ENCODE measurements around the gene GLRB. TPM values are rescaled to one million over a fixed set of nuclear protein-coding genes. Genes with fewer than 3 reads are reported as not detected.

Gene GLRB
- total and polyA plus RNA-seq, 2 donors (not counting 1 experiment from before 2014, with no cell fraction given): not detected

GRCh38 chr4:157104541-157104940 is 28.6 kb downstream of the GLRB start:
- DNase-seq: no peak
- peaks cover 4% of the 10 kb centered on the region for H3K9me3 Mint-ChIP-seq (ENCODE audit: insufficient read depth)
- no peak overlapping the region for H3K4me3 Mint-ChIP-seq
- H4K20me1 ChIP-seq (ENCODE audit: control insufficient read depth, insufficient read depth, low read length, poor library complexity, severe bottlenecking): no peaks in the 10 kb centered on the region
- no peak overlapping the region for H3K4me3 ChIP-seq (ENCODE audit: control extremely low read depth in 1 of 5, extremely low read depth in 1 of 5, insufficient read depth in 1 of 5, low read depth in 2 of 5, low read length in 4 of 5)
- no peaks in the 10 kb centered on the region for H3K27me3 Mint-ChIP-seq
- H3K9ac ChIP-seq (ENCODE audit: low read length): no peak overlapping the region
- ChIA-PET CTCF (no interaction called here), POLR2A (no interaction called here)
- H3K4me2 ChIP-seq (replicated peaks; ENCODE audit: low read depth, low read length, poor library complexity, severe bottlenecking): no peak overlapping the region
- no peaks in the 10 kb centered on the region for H3K4me1 Mint-ChIP-seq
- no peaks in the 10 kb centered on the region for H3K27me3 ChIP-seq (replicated peaks in 1 of 4; ENCODE audit: control extremely low read depth in 1 of 4, control insufficient read depth in 3 of 4, insufficient read depth in 4 of 4, low read length in 3 of 4)
- H3K79me2 ChIP-seq (ENCODE audit: control insufficient read depth, insufficient read depth, low read length): no peaks in the 10 kb centered on the region
- H2AFZ ChIP-seq (ENCODE audit: insufficient read depth, low read depth, low read length, poor library complexity, severe bottlenecking): no peak overlapping the region
- H3K36me3 ChIP-seq (replicated peaks in 1 of 2; ENCODE audit: control extremely low read depth in 1 of 2, control insufficient read depth in 1 of 2, extremely low read depth in 1 of 2, insufficient read depth in 2 of 2, low read length in 1 of 2): no peaks in the 10 kb centered on the region
- H3K27ac Mint-ChIP-seq: no peak overlapping the region
- WGBS (ENCODE audit: insufficient coverage): no CpG with 5 or more reads among the region's 1 CpG
- H3K27ac ChIP-seq (ENCODE audit: low read length in 2 of 2): no peak overlapping the region
- no peak for TF ChIP-seq CTCF (IDR thresholded peaks at IDR 0.05)
- TF ChIP-seq EZH2 (IDR thresholded peaks at IDR 0.05; ENCODE audit: borderline replicate concordance, insufficient read depth, low read depth, low read length, poor library complexity, severe bottlenecking): no peak
- H3K4me1 ChIP-seq (ENCODE audit: control insufficient read depth in 2 of 2, insufficient read depth in 2 of 2, low read length in 2 of 2): no peaks in the 10 kb centered on the region
- ATAC-seq (ENCODE audit: low read depth): no peak
- intact Hi-C loops (cut with micrococcal nuclease): no loop called here
- H3K9me3 ChIP-seq (ENCODE audit: control extremely low read depth in 1 of 3, control insufficient read depth in 2 of 3, insufficient read depth in 1 of 3, low read length in 2 of 3): no peaks in the 10 kb centered on the region

DNA sequence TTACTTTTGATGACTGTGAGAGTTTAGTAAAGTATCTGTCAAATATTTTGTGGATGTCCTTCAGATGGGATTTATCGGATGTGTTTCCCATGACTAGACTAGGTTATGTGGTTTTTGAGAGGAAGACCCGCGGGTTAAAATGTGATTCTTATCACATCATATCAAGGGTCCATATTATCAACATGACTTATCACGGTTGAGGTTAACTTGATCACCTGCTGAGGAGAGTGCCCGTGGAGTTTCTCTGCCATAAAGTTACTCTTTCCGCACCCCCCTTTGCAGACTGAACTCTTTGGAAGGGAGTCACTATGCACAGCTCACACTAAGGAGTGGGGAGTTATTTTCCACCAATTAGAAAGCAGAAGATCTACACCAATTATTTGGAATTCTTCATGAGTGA is 38.7 kb downstream of the GLRB start:
- H3K79me2 ChIP-seq (ENCODE audit: control insufficient read depth, insufficient read depth, low read length): no peaks in the 10 kb centered on the region
- no peaks in the 10 kb centered on the region for H3K4me1 Mint-ChIP-seq
- ATAC-seq (ENCODE audit: low read depth) (no peak), DNase-seq (no peak)
- no peak overlapping the region for H3K9ac ChIP-seq (ENCODE audit: low read length)
- H3K27ac Mint-ChIP-seq: no peak overlapping the region
- H4K20me1 ChIP-seq (ENCODE audit: control insufficient read depth, insufficient read depth, low read length, poor library complexity, severe bottlenecking): no peaks in the 10 kb centered on the region
- no peaks in the 10 kb centered on the region for H3K9me3 ChIP-seq (ENCODE audit: control extremely low read depth in 1 of 3, control insufficient read depth in 2 of 3, insufficient read depth in 1 of 3, low read length in 2 of 3)
- no peak overlapping the region for H3K4me3 Mint-ChIP-seq
- no peaks in the 10 kb centered on the region for H3K27me3 ChIP-seq (replicated peaks in 1 of 4; ENCODE audit: control extremely low read depth in 1 of 4, control insufficient read depth in 3 of 4, insufficient read depth in 4 of 4, low read length in 3 of 4)
- no peak overlapping the region for H3K4me2 ChIP-seq (replicated peaks; ENCODE audit: low read depth, low read length, poor library complexity, severe bottlenecking)
- H3K4me1 ChIP-seq (ENCODE audit: control insufficient read depth in 2 of 2, insufficient read depth in 2 of 2, low read length in 2 of 2): no peaks in the 10 kb centered on the region
- no peaks in the 10 kb centered on the region for H3K36me3 ChIP-seq (replicated peaks in 1 of 2; ENCODE audit: control extremely low read depth in 1 of 2, control insufficient read depth in 1 of 2, extremely low read depth in 1 of 2, insufficient read depth in 2 of 2, low read length in 1 of 2)
- no CpG with 5 or more reads among the region's 6 CpGs for WGBS (ENCODE audit: insufficient coverage)
- ChIA-PET CTCF (no interaction called here), POLR2A (no interaction called here)
- H3K27ac ChIP-seq (ENCODE audit: low read length in 2 of 2): no peak overlapping the region
- no peaks in the 10 kb centered on the region for H3K27me3 Mint-ChIP-seq
- no peak for TF ChIP-seq EZH2 (IDR thresholded peaks at IDR 0.05; ENCODE audit: borderline replicate concordance, insufficient read depth, low read depth, low read length, poor library complexity, severe bottlenecking)
- no peak for TF ChIP-seq CTCF (IDR thresholded peaks at IDR 0.05)
- H3K9me3 Mint-ChIP-seq (ENCODE audit: insufficient read depth): peaks cover 2% of the 10 kb centered on the region
- H3K4me3 ChIP-seq (ENCODE audit: control extremely low read depth in 1 of 5, extremely low read depth in 1 of 5, insufficient read depth in 1 of 5, low read depth in 2 of 5, low read length in 4 of 5): no peak overlapping the region
- intact Hi-C loops (cut with micrococcal nuclease): no loop called here
- no peak overlapping the region for H2AFZ ChIP-seq (ENCODE audit: insufficient read depth, low read depth, low read length, poor library complexity, severe bottlenecking)
